Natural killer cell (primary cell): Measurements from ENCODE around the gene STK39. TPM values are rescaled to one million over a fixed set of nuclear protein-coding genes. Genes with fewer than 3 reads are reported as not detected.

ENCODE experiments used
- ATAC-seq, 3 donors: fragments of 150-1000 bp in 2 of 3; fragments of 200-7000 bp in 1 of 3; cut with Tn5 transposase; 1 replicate in 1 of 3; 2 replicates in 2 of 3; pipeline ENCODE4 v1.10.0; 2021; ENCODE audit warnings: mild to moderate bottlenecking in 2 of 3, moderate library complexity in 2 of 3
- DNase-seq, 2 donors: peaks; one replicate each; pipeline versions ENCODE4 v3.0.0 to v3.0.0-alpha.2; 2013 to 2021; ENCODE audit warnings: mixed read lengths in 1 of 2
- H3K27ac ChIP-seq: one replicate; pipeline ENCODE4 v1.5.1; 2013; ENCODE audit warnings: mild to moderate bottlenecking, low read length
- H3K27me3 ChIP-seq: one replicate; pipeline ENCODE4 v1.6.1; 2013; ENCODE audit warnings: low read length; ENCODE audit not compliant: control insufficient read depth, insufficient read depth
- H3K36me3 ChIP-seq: one replicate; pipeline ENCODE4 v1.6.1; 2013; ENCODE audit warnings: low read length; ENCODE audit not compliant: control insufficient read depth, insufficient read depth
- H3K4me1 ChIP-seq: one replicate; pipeline ENCODE4 v1.6.1; 2013; ENCODE audit warnings: low read length; ENCODE audit not compliant: control insufficient read depth, insufficient read depth
- H3K4me3 ChIP-seq: one replicate; pipeline ENCODE4 v1.5.1; 2013; ENCODE audit warnings: low read length
- H3K9me3 ChIP-seq: one replicate; pipeline ENCODE4 v1.6.1; 2013; ENCODE audit warnings: low read length; ENCODE audit not compliant: control insufficient read depth, insufficient read depth
- H3K27ac Mint-ChIP-seq, 2 donors: one replicate each; pipeline ENCODE4 v1.8.0; 2022; ENCODE audit warnings: mild to moderate bottlenecking in 2 of 2, mixed read lengths in 2 of 2, moderate library complexity in 1 of 2
- H3K27me3 Mint-ChIP-seq, 2 donors: one replicate each; pipeline ENCODE4 v1.8.0; 2022; ENCODE audit warnings: low read depth in 2 of 2, mixed read lengths in 2 of 2
- H3K36me3 Mint-ChIP-seq: one replicate; pipeline ENCODE4 v1.8.0; 2022; ENCODE audit warnings: mixed read lengths
- H3K4me1 Mint-ChIP-seq, 2 donors: one replicate each; pipeline ENCODE4 v1.8.0; 2022; ENCODE audit warnings: mixed read lengths in 2 of 2
- H3K4me3 Mint-ChIP-seq: one replicate; pipeline ENCODE4 v1.8.0; 2022; ENCODE audit warnings: mild to moderate bottlenecking, moderate library complexity, mixed read lengths
- H3K9me3 Mint-ChIP-seq, 2 donors: one replicate each; pipeline ENCODE4 v1.8.0; 2022; ENCODE audit warnings: mixed read lengths in 2 of 2
- WGBS: methylation state at CpG from one replicate; pipeline ENCODE4 v1.1.7; 2013; ENCODE audit warnings: missing lambda C conversion rate; ENCODE audit not compliant: insufficient coverage; 5-methylcytosine and 5-hydroxymethylcytosine counted together
- intact Hi-C: fragments of 100-400 bp; cut with micrococcal nuclease; formaldehyde crosslinking; loops from one replicate; pipeline ENCODE4 v1.14.2; 2022
- total RNA-seq, 4 donors: library from RNA; stranded (reverse); fragments of 120-200 nt in 1 of 4; gene quantifications; one replicate each; pipeline versions ENCODE4 v1.2.3 to v1.2.4, GENCODE V29; 2013 to 2022
- TF ChIP-seq, protein P1 (sequence below): fragments of 200-600 bp; IDR thresholded peaks from one replicate; pipeline ENCODE4 v1.8.0; 2022; ENCODE audit warnings: antibody characterized with exemption

Gene STK39
- total RNA-seq, 3 donors from 2014 or later (not counting 1 experiment from before 2014, with no cell fraction given) = 53.3 to 79.3 (median 66.6) TPM

DNA sequence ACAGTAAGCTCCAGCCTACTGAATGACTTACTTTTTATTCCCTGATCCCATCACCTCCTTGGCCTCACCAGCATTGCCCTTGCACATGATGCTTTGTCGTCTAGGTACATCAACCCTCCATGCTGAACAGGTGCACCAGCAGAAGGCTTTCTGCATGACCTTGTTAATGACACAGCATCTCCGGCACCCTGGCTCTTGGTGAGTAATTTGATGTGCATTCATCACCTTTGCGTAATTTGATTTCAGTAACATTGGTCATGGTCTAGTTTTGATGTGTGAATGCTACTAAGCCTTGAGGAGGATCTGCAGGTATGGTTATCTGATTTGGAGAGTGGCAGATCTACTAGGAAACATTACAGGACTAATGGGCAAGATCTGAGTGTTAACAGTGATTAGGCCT lies 103.6 kb downstream of the STK39 start:
- TF ChIP-seq, protein P1, sequence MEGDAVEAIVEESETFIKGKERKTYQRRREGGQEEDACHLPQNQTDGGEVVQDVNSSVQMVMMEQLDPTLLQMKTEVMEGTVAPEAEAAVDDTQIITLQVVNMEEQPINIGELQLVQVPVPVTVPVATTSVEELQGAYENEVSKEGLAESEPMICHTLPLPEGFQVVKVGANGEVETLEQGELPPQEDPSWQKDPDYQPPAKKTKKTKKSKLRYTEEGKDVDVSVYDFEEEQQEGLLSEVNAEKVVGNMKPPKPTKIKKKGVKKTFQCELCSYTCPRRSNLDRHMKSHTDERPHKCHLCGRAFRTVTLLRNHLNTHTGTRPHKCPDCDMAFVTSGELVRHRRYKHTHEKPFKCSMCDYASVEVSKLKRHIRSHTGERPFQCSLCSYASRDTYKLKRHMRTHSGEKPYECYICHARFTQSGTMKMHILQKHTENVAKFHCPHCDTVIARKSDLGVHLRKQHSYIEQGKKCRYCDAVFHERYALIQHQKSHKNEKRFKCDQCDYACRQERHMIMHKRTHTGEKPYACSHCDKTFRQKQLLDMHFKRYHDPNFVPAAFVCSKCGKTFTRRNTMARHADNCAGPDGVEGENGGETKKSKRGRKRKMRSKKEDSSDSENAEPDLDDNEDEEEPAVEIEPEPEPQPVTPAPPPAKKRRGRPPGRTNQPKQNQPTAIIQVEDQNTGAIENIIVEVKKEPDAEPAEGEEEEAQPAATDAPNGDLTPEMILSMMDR = no peak
- Histone ChIP-seq H3K27me3 (no peaks in the 10 kb centered on the region), H3K4me3 (no peak overlapping the region), H3K36me3 (peaks cover 17% of the 10 kb centered on the region), H3K27ac (no peak overlapping the region), H3K9me3 (no peaks in the 10 kb centered on the region), H3K4me1 (no peaks in the 10 kb centered on the region)
- H3K27me3 Mint-ChIP-seq = no peaks in the 10 kb centered on the region
- intact Hi-C loops = no loop called here
- peaks cover 35 to 44% of the 10 kb centered on the region in 2 donors for H3K4me1 Mint-ChIP-seq
- peak overlapping the region in 1 of 2 donors; percentile 47 for H3K27ac Mint-ChIP-seq
- WGBS = 100% methylated on average over 3 of the region's 3 CpGs
- H3K36me3 Mint-ChIP-seq = peaks cover 2% of the 10 kb centered on the region
- H3K4me3 Mint-ChIP-seq = no peak overlapping the region
- no peaks in the 10 kb centered on the region for H3K9me3 Mint-ChIP-seq
- no peak for ATAC-seq
- DNase-seq = no peak

DNA sequence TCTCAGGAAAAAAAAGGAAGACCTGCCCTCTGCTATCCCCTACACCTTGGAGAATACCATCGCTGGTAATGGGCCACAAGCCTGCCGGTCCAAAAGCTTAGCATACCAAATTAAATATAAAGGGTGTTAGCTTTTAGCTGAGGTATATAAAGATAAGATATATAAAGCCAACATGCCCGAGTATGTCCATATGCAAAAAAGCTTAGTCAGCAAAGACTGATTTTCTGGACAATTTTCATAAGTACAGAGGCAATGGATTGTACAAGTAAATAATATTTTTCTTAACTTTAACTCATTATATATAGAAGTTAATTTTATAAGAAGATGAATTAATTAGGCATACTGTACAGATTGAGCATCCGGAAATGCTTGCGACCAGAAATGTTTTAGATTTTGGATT lies 106.5 kb downstream of the STK39 start:
- intact Hi-C loops = no loop called here
- Histone ChIP-seq H3K27ac (no peak overlapping the region), H3K27me3 (no peaks in the 10 kb centered on the region), H3K9me3 (no peaks in the 10 kb centered on the region), H3K4me1 (no peaks in the 10 kb centered on the region), H3K36me3 (peaks cover 33% of the 10 kb centered on the region), H3K4me3 (no peak overlapping the region)
- H3K4me3 Mint-ChIP-seq = no peak overlapping the region
- DNase-seq = no peak
- 88% methylated on average over 1 of the region's 5 CpGs for WGBS
- no peaks in the 10 kb centered on the region for H3K9me3 Mint-ChIP-seq
- no peaks in the 10 kb centered on the region for H3K27me3 Mint-ChIP-seq
- H3K36me3 Mint-ChIP-seq = peaks cover 11% of the 10 kb centered on the region
- no peak overlapping the region for H3K27ac Mint-ChIP-seq
- no peak for ATAC-seq
- peaks cover 26 to 49% of the 10 kb centered on the region in 2 donors for H3K4me1 Mint-ChIP-seq
- TF ChIP-seq, protein P1 = no peak

DNA sequence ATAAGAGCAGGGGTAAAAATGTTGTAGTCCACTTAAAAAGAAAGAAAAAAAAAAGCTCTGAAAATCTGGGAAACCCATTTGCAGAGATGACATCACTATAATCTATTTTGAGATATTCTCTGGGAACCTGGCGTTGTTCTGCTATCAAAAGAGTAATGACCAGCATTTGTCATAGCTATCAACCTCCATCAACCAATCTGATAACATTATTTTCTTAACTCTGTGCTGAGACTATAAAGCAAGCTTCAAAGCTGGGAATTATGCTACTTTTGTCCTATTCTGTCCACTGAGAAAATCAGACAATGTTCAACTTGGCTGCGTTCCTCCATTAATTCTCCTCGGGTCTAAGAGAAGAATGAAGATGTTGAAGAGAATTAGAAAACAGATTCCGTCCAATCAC lies 107.5 kb downstream of the STK39 start:
- no peaks in the 10 kb centered on the region for H3K9me3 Mint-ChIP-seq
- Histone ChIP-seq H3K36me3 (peaks cover 42% of the 10 kb centered on the region), H3K9me3 (no peaks in the 10 kb centered on the region), H3K4me1 (no peaks in the 10 kb centered on the region), H3K27ac (no peak overlapping the region), H3K27me3 (no peaks in the 10 kb centered on the region), H3K4me3 (no peak overlapping the region)
- peaks cover 31 to 55% of the 10 kb centered on the region in 2 donors for H3K4me1 Mint-ChIP-seq
- DNase-seq (no peak), ATAC-seq (no peak)
- peak overlapping the region; percentile 52 to 62 for H3K27ac Mint-ChIP-seq
- intact Hi-C loops = loop anchor here (5.0 kb wide), 1 partner anchor 782 kb away; no protein-coding TSS in a partner anchor
- H3K36me3 Mint-ChIP-seq = peaks cover 17% of the 10 kb centered on the region
- TF ChIP-seq, protein P1 = no peak
- no peak overlapping the region for H3K4me3 Mint-ChIP-seq
- WGBS = 98% methylated on average over 3 of the region's 4 CpGs
- no peaks in the 10 kb centered on the region for H3K27me3 Mint-ChIP-seq

DNA sequence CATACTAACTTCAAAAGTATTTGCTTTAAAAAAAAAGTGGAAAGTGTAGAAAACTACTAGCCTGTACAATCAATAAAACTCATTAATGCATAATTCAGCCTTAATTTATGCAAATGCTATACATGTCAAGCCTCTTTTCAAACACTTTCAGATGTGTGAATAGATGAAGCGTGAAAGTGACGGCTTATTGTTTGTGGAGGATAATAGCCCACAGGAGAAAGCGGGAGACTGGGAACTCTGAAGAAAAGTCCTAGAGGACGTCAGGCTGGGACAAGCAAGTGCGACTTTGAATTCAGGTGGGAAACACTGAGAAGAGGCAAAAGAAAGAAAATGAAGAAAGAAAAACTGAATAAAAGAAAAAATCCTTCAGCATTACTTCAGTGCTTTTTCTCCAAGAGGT lies 108.5 kb downstream of the STK39 start:
- Histone ChIP-seq H3K4me3 (no peak overlapping the region), H3K27me3 (no peaks in the 10 kb centered on the region), H3K9me3 (no peaks in the 10 kb centered on the region), H3K27ac (no peak overlapping the region), H3K36me3 (peaks cover 45% of the 10 kb centered on the region), H3K4me1 (no peaks in the 10 kb centered on the region)
- H3K27ac Mint-ChIP-seq = peak overlapping the region in 1 of 2 donors; percentile 72
- no peaks in the 10 kb centered on the region for H3K27me3 Mint-ChIP-seq
- no peaks in the 10 kb centered on the region for H3K9me3 Mint-ChIP-seq
- H3K36me3 Mint-ChIP-seq = peaks cover 19% of the 10 kb centered on the region
- no peak overlapping the region for H3K4me3 Mint-ChIP-seq
- 91% methylated on average over 5 of the region's 5 CpGs for WGBS
- no peak for ATAC-seq
- TF ChIP-seq, protein P1 = no peak
- H3K4me1 Mint-ChIP-seq = peaks cover 29 to 54% of the 10 kb centered on the region in 2 donors
- intact Hi-C loops = loop anchor here (5.0 kb wide), 1 partner anchor 783 kb away; no protein-coding TSS in a partner anchor
- no peak for DNase-seq
